AG09309 (cell line): ENCODE data around the gene FBN3.

Source experiments
- DNase-seq: peaks from one replicate; pipeline ENCODE4 v3.0.0-alpha.2; 2010; ENCODE audit warnings: low read depth
- H3K4me3 ChIP-seq: 2 replicates; pipeline ENCODE4 v1.5.1; 2011; ENCODE audit warnings: mild to moderate bottlenecking, low read depth, low read length, moderate library complexity; ENCODE audit not compliant: control insufficient read depth
- CTCF ChIP-seq: IDR thresholded peaks from 2 replicates; pipeline ENCODE4 v1.5.1; 2011; ENCODE audit warnings: mild to moderate bottlenecking, low read depth, low read length, inconsistent platforms; ENCODE audit not compliant: insufficient read depth, control insufficient read depth; ENCODE audit errors: missing control alignments

The FBN3 gene

DNA sequence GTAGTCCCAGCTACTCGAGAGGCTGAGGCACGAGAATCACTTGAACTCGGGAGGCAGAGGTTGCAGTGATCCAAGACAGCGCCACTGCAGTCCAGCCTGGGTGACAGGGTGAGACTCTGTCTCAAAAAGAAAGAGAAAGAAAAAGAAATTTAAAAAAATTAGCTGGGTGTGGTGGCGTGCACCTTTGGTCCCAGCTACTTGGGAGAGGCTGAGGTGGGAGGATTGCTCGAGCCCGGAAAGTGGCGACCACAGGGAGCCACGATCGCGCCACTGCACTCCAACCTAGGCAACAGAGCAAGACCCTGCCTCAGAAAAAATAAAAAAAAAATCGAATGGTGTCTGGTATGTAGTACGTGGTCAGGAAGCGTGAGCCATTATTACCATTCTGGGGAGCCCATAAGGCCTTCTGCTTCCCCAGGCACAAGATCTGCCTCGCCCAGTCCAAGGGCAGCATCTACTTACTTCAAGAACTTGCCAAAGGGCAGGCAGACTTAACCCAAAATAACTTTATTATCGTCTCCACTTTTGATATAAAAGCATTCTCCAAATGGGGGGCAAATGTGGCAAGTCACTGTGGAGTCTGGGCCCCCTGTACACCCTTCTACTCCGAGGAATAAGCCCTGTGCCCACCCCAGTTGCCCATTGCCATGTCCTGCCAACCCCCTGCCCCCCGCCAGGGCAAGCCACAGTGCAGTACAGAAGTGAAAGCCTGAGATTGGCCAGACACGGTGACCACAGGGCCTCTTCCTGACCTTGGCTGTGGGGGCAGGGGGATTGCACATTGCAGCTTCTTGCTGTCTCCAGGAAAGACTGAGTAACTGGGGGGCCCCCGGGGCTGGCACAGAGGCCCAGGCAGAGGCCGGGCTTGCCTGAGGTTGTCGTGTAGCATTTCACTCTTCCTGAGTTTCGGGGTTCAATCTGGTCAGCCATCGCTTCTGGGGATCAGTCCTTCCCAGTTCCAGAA, 84.2 kb downstream of the FBN3 start:
- no peak for DNase-seq
- TF ChIP-seq CTCF = no peak
- no peak overlapping the region for H3K4me3 ChIP-seq

- TF ChIP-seq CTCF = no peak
- no peak overlapping the region for H3K4me3 ChIP-seq
- DNase-seq = no peak
These were observed 91.7 kb downstream of the FBN3 start for GRCh38 chr19:8057545-8058270.

DNA sequence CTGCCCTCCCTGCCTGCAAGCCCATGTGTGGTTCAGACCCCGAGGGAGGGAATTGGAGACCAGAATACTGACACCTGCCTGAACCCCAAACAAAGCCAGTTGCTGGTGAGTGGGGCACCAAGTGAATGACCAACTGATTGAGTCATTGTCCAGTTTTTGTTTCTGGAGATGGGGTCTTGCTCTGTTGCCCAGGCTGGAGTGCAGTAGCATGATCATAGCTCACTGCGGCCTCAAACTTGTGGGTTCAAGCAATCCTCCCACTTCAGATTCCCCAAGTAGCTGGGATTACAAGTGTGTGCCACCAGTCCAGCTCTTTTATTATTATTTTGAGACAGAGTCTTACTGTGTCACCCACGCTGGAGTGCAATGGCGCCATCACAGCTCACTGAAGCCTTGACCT, 92.9 kb downstream of the FBN3 start:
- H3K4me3 ChIP-seq = no peak overlapping the region
- no peak for DNase-seq
- no peak for TF ChIP-seq CTCF

DNA sequence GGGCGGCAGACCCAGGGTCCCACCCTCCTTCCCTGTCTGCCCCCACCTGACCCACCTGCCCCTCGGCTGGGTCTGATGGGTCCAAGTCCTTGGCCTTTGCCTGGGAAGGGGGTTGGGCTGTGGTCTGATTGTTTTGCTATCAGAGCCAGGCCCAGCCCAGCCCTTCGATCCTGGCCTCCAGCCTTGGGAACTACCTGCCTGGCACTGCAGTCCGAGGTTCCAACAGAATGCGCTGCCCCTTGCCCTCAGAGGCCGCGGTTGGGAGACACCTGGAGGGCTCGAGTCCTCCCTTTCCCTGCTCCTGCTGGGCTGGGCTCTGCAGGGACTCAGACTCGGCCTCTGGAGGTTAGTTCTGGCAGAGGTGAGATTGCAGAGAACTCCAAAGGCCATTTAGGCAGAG, 95.2 kb downstream of the FBN3 start:
- no peak for DNase-seq
- no peak for TF ChIP-seq CTCF
- H3K4me3 ChIP-seq = no peak overlapping the region

DNA sequence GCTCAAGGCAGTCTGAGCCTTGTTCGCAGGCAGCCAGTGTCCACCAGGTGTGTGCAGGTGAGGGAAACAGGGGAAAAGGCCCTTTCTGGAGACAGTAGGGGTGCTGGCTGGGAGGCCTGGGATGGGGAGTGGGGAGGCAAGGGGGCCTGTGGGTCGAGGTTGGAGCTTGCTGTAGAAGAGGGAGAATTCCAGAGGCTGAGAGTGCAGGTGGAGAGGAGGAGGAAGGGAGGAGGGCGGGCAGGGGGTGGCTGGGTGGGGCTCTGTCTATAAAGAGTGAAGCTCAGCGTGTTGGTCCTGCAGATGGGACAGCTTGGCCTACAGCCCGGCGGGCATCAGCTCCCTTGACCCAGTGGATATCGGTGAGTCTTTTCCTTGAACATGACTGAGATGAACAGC, 96.9 kb downstream of the FBN3 start, which contains the start of gene CCL25:
CCL25 (plus strand) TSS at position 297 of the 396 bp plus-strand sequence. CDS start 290 bp downstream, outside the sequence.
- TF ChIP-seq CTCF = no peak
- H3K4me3 ChIP-seq = no peak within 1 kb of the TSS
- no peak for DNase-seq

DNA sequence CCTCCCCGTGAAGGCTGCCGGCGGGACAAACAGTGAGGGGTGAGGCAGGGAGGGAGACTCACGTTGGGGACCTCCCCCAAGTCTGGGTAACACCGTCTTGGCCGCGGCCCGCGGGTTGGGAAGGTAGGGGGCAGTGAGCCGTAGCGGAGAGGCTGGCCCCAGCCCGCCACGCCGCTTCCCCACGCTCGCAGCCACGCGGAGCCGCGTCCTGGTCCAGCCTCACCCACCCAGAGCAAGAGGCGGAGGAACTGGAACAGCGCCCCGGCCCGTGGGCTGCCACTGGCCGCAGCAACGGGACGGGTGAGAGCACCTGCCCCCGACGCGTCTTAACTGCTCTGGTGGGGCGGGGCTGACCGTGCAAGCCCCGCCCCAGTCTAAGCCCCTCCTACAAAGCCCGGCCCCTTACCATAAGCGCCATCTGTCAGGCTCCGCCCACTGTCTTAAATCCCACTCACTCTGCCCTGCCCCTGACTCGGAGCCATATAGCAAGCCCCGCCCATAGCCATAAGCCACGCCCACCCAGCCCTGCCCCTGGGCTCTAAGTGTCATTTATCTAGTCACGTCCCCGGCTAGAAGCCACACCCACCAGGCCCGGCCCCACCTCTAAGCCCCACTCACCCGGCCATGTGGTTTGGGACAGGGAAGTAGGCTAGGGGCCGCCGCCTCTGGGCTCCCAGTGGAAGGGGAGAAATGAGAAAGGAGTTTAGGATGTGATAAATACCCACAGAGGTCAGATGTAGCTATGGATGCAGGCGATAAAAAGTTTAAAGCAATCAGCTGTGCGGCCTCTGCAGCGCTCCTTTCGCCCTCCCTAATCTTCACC, 98.9 kb downstream of the FBN3 start:
- no peak for DNase-seq
- TF ChIP-seq CTCF = no peak
- no peak overlapping the region for H3K4me3 ChIP-seq
